Measurements from ENCODE around the gene COLEC11. TPM values are rescaled to one million over a fixed set of nuclear protein-coding genes. Genes with fewer than 3 reads are reported as not detected.
A peak's percentile ranks its signal among the peaks of the same experiment; 100 is the strongest.

The COLEC11 gene
- total and polyA plus RNA-seq, 2 experiments from 2014 or later: 1.3 to 1.5 TPM

DNA sequence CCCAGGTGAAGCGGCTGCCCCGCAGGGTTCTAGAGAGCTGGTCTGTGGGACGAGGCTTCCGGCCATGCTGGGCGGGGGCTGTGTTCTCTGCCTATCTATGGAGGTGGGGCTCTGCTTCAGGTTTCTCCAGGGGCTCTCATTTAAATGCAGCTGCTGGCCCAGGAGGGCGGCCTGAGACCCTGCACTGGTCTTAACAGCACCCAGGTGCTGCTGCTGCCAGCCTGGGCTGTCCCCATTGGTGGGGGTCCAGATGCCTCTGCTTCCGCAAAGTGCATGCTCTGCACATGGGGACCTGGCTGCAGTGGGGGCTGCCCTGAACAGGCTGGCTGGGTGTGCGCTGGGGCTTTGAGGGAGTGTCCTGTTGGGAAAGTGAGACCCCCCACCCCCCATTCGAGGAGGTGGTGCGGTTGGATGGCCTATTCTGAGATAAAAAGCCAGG lies 33.3 kb downstream of the COLEC11 start:
- TF ChIP-seq ZNF331 (CRISPR knock-in tag; IDR thresholded peaks at IDR 0.05; ENCODE audit: low read depth) (no peak), EZH2phosphoT487 (IDR thresholded peaks at IDR 0.05; ENCODE audit: unreplicated experiment) (no peak), REST (IDR thresholded peaks at IDR 0.05; ENCODE audit: unreplicated experiment) (no peak), POLR2AphosphoS5 (IDR thresholded peaks at IDR 0.05; ENCODE audit: low read depth) (no peak), NANOG (IDR thresholded peaks at IDR 0.05; ENCODE audit: borderline replicate concordance) (no peak), ZNF114 (CRISPR knock-in tag; IDR thresholded peaks at IDR 0.05) (no peak), JUNB (IDR thresholded peaks at IDR 0.05; ENCODE audit: unreplicated experiment) (no peak), CREB1 (CRISPR knock-in tag; IDR thresholded peaks at IDR 0.05; ENCODE audit: low read depth) (no peak), STAT1 (IDR thresholded peaks at IDR 0.05; ENCODE audit: unreplicated experiment) (no peak), CTCF (conservative IDR thresholded peaks at IDR 0.05; ENCODE audit: low read depth in 2 of 2) (no peak), EZH2 (IDR thresholded peaks at IDR 0.05; ENCODE audit: low read depth, unreplicated experiment) (no peak), ETS1 (IDR thresholded peaks at IDR 0.05) (no peak)
- TF ChIP-seq, protein P1, sequence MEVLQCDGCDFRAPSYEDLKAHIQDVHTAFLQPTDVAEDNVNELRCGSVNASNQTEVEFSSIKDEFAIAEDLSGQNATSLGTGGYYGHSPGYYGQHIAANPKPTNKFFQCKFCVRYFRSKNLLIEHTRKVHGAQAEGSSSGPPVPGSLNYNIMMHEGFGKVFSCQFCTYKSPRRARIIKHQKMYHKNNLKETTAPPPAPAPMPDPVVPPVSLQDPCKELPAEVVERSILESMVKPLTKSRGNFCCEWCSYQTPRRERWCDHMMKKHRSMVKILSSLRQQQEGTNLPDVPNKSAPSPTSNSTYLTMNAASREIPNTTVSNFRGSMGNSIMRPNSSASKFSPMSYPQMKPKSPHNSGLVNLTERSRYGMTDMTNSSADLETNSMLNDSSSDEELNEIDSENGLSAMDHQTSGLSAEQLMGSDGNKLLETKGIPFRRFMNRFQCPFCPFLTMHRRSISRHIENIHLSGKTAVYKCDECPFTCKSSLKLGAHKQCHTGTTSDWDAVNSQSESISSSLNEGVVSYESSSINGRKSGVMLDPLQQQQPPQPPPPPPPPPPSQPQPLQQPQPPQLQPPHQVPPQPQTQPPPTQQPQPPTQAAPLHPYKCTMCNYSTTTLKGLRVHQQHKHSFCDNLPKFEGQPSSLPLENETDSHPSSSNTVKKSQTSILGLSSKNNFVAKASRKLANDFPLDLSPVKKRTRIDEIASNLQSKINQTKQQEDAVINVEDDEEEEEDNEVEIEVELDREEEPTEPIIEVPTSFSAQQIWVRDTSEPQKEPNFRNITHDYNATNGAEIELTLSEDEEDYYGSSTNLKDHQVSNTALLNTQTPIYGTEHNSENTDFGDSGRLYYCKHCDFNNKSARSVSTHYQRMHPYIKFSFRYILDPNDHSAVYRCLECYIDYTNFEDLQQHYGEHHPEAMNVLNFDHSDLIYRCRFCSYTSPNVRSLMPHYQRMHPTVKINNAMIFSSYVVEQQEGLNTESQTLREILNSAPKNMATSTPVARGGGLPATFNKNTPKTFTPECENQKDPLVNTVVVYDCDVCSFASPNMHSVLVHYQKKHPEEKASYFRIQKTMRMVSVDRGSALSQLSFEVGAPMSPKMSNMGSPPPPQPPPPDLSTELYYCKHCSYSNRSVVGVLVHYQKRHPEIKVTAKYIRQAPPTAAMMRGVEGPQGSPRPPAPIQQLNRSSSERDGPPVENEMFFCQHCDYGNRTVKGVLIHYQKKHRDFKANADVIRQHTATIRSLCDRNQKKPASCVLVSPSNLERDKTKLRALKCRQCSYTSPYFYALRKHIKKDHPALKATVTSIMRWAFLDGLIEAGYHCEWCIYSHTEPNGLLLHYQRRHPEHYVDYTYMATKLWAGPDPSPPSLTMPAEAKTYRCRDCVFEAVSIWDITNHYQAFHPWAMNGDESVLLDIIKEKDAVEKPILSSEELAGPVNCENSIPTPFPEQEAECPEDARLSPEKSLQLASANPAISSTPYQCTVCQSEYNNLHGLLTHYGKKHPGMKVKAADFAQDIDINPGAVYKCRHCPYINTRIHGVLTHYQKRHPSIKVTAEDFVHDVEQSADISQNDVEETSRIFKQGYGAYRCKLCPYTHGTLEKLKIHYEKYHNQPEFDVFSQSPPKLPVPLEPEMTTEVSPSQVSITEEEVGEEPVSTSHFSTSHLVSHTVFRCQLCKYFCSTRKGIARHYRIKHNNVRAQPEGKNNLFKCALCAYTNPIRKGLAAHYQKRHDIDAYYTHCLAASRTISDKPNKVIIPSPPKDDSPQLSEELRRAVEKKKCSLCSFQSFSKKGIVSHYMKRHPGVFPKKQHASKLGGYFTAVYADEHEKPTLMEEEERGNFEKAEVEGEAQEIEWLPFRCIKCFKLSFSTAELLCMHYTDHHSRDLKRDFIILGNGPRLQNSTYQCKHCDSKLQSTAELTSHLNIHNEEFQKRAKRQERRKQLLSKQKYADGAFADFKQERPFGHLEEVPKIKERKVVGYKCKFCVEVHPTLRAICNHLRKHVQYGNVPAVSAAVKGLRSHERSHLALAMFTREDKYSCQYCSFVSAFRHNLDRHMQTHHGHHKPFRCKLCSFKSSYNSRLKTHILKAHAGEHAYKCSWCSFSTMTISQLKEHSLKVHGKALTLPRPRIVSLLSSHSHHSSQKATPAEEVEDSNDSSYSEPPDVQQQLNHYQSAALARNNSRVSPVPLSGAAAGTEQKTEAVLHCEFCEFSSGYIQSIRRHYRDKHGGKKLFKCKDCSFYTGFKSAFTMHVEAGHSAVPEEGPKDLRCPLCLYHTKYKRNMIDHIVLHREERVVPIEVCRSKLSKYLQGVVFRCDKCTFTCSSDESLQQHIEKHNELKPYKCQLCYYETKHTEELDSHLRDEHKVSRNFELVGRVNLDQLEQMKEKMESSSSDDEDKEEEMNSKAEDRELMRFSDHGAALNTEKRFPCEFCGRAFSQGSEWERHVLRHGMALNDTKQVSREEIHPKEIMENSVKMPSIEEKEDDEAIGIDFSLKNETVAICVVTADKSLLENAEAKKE (CRISPR knock-in tag; IDR thresholded peaks at IDR 0.05): no peak
- Histone ChIP-seq H3K79me2 (replicated peaks; ENCODE audit: insufficient read depth) (no peaks in the 10 kb centered on the region), H3K4me3 (no peak overlapping the region), H3K27me3 (ENCODE audit: insufficient read depth) (no peaks in the 10 kb centered on the region), H3K4me1 (ENCODE audit: insufficient read depth) (no peaks in the 10 kb centered on the region), H3K27ac (ENCODE audit: low read depth) (no peak overlapping the region), H4K20me1 (replicated peaks; ENCODE audit: insufficient read depth) (no peaks in the 10 kb centered on the region), H2AFZ (0 out of 2 replicates have a peak overlapping the region, but pooled peaks have one; percentile 5), H3K9me2 (ENCODE audit: insufficient read depth) (0 out of 2 replicates have a peak, but pooled peaks cover 2% of the 10 kb centered on the region), H3K4me2 (no peak overlapping the region), H3K36me3 (ENCODE audit: insufficient read depth) (no peaks in the 10 kb centered on the region), H3F3A (replicated peaks; ENCODE audit: low read depth) (0 out of 2 replicates have a peak, but pooled peaks cover 4% of the 10 kb centered on the region)
- H3K27ac Mint-ChIP-seq: no peak overlapping the region
- no peak for DNase-seq (ENCODE audit: low spot score)
- no peaks in the 10 kb centered on the region for H3K36me3 Mint-ChIP-seq (ENCODE audit: low read depth)
- H3K4me1 Mint-ChIP-seq: peaks cover 9% of the 10 kb centered on the region; the same call in 2 of the 3 replicates
- H3K27me3 Mint-ChIP-seq (ENCODE audit: insufficient read depth, low read depth, poor library complexity): peaks cover 6% of the 10 kb centered on the region
- ATAC-seq: peak; percentile 28
- H3K9me3 Mint-ChIP-seq: no peaks in the 10 kb centered on the region
- no peak overlapping the region for H3K4me3 Mint-ChIP-seq

Measured in GM23338 (cell line).